ENCODE measurements around the gene EREG. TPM values are rescaled to one million over a fixed set of nuclear protein-coding genes. Genes with fewer than 3 reads are reported as not detected.

Gene EREG
- total and polyA plus RNA-seq, 2 donors (not counting 1 experiment from before 2014, with no cell fraction given) = 0.33 TPM; not detected in 1

GRCh38 chr4:74331944-74332343, 33.0 kb upstream of the EREG start:
- Histone ChIP-seq H3K79me2 (ENCODE audit: control insufficient read depth, insufficient read depth, low read length) (no peaks in the 10 kb centered on the region), H3K36me3 (replicated peaks in 1 of 2; ENCODE audit: control extremely low read depth in 1 of 2, control insufficient read depth in 1 of 2, extremely low read depth in 1 of 2, insufficient read depth in 2 of 2, low read length in 1 of 2) (no peaks in the 10 kb centered on the region), H3K4me2 (replicated peaks; ENCODE audit: low read depth, low read length, poor library complexity, severe bottlenecking) (no peak overlapping the region), H3K9me3 (ENCODE audit: control extremely low read depth in 1 of 3, control insufficient read depth in 2 of 3, insufficient read depth in 1 of 3, low read length in 2 of 3) (no peaks in the 10 kb centered on the region), H3K27ac (ENCODE audit: low read length in 2 of 2) (no peak overlapping the region), H2AFZ (ENCODE audit: insufficient read depth, low read depth, low read length, poor library complexity, severe bottlenecking) (no peak overlapping the region), H3K9ac (ENCODE audit: low read length) (no peak overlapping the region), H3K4me1 (ENCODE audit: control insufficient read depth in 2 of 2, insufficient read depth in 2 of 2, low read length in 2 of 2) (no peaks in the 10 kb centered on the region), H3K27me3 (replicated peaks in 1 of 4; ENCODE audit: control extremely low read depth in 1 of 4, control insufficient read depth in 3 of 4, insufficient read depth in 4 of 4, low read length in 3 of 4) (peaks cover 0 to 3% (median under 1%) of the 10 kb centered on the region in 4 experiments), H4K20me1 (ENCODE audit: control insufficient read depth, insufficient read depth, low read length, poor library complexity, severe bottlenecking) (no peaks in the 10 kb centered on the region), H3K4me3 (ENCODE audit: control extremely low read depth in 1 of 5, extremely low read depth in 1 of 5, insufficient read depth in 1 of 5, low read depth in 2 of 5, low read length in 4 of 5) (no peak overlapping the region)
- peaks cover 7% of the 10 kb centered on the region for H3K4me1 Mint-ChIP-seq
- ATAC-seq (ENCODE audit: low read depth) (no peak), DNase-seq (no peak)
- intact Hi-C loops (cut with micrococcal nuclease) = no loop called here
- H3K9me3 Mint-ChIP-seq (ENCODE audit: insufficient read depth) = no peaks in the 10 kb centered on the region
- no peak overlapping the region for H3K27ac Mint-ChIP-seq
- CTCF ChIA-PET = no interaction called here
- no peak overlapping the region for H3K4me3 Mint-ChIP-seq
- TF ChIP-seq CTCF (IDR thresholded peaks at IDR 0.05) (no peak), EZH2 (IDR thresholded peaks at IDR 0.05; ENCODE audit: borderline replicate concordance, insufficient read depth, low read depth, low read length, poor library complexity, severe bottlenecking) (no peak)
- POLR2A ChIA-PET = no interaction called here
- peaks cover 14% of the 10 kb centered on the region for H3K27me3 Mint-ChIP-seq

- Histone ChIP-seq H3K36me3 (replicated peaks in 1 of 2; ENCODE audit: control extremely low read depth in 1 of 2, control insufficient read depth in 1 of 2, extremely low read depth in 1 of 2, insufficient read depth in 2 of 2, low read length in 1 of 2) (no peaks in the 10 kb centered on the region), H3K4me1 (ENCODE audit: control insufficient read depth in 2 of 2, insufficient read depth in 2 of 2, low read length in 2 of 2) (no peaks in the 10 kb centered on the region), H3K4me3 (ENCODE audit: control extremely low read depth in 1 of 5, extremely low read depth in 1 of 5, insufficient read depth in 1 of 5, low read depth in 2 of 5, low read length in 4 of 5) (no peak overlapping the region), H4K20me1 (ENCODE audit: control insufficient read depth, insufficient read depth, low read length, poor library complexity, severe bottlenecking) (no peaks in the 10 kb centered on the region), H3K9ac (ENCODE audit: low read length) (no peak overlapping the region), H3K27me3 (replicated peaks in 1 of 4; ENCODE audit: control extremely low read depth in 1 of 4, control insufficient read depth in 3 of 4, insufficient read depth in 4 of 4, low read length in 3 of 4) (no peaks in the 10 kb centered on the region), H3K79me2 (ENCODE audit: control insufficient read depth, insufficient read depth, low read length) (no peaks in the 10 kb centered on the region), H3K9me3 (ENCODE audit: control extremely low read depth in 1 of 3, control insufficient read depth in 2 of 3, insufficient read depth in 1 of 3, low read length in 2 of 3) (no peaks in the 10 kb centered on the region), H3K27ac (ENCODE audit: low read length in 2 of 2) (no peak overlapping the region), H2AFZ (ENCODE audit: insufficient read depth, low read depth, low read length, poor library complexity, severe bottlenecking) (no peak overlapping the region), H3K4me2 (replicated peaks; ENCODE audit: low read depth, low read length, poor library complexity, severe bottlenecking) (no peak overlapping the region)
- TF ChIP-seq CTCF (IDR thresholded peaks at IDR 0.05) (no peak), EZH2 (IDR thresholded peaks at IDR 0.05; ENCODE audit: borderline replicate concordance, insufficient read depth, low read depth, low read length, poor library complexity, severe bottlenecking) (no peak)
- intact Hi-C loops (cut with micrococcal nuclease) = no loop called here
- POLR2A ChIA-PET = no interaction called here
- no peaks in the 10 kb centered on the region for H3K27me3 Mint-ChIP-seq
- H3K9me3 Mint-ChIP-seq (ENCODE audit: insufficient read depth) = no peaks in the 10 kb centered on the region
- CTCF ChIA-PET = interaction anchor here (1.0 kb wide), 1 partner anchor 15 kb away, joined by 3 read pairs; no protein-coding TSS in a partner anchor
- DNase-seq (no peak), ATAC-seq (ENCODE audit: low read depth) (no peak)
- WGBS (ENCODE audit: insufficient coverage) = 94% methylated on average over 7 of the region's 7 CpGs
- peaks cover 7% of the 10 kb centered on the region for H3K4me1 Mint-ChIP-seq
- H3K4me3 Mint-ChIP-seq = no peak overlapping the region
- H3K27ac Mint-ChIP-seq = no peak overlapping the region
Measured at GRCh38 chr4:74334636-74335035, 30.3 kb upstream of the EREG start.
